ENCODE data around the gene FLNA.

GRCh38 chrX:154355094-154355775 lies 19.2 kb downstream of the FLNA start:
- TF ChIP-seq EZH2phosphoT487 (IDR thresholded peaks at IDR 0.05; ENCODE audit: insufficient read depth, low read depth), result no peak
- no peak for TF ChIP-seq EZH2 (IDR thresholded peaks at IDR 0.05; ENCODE audit: insufficient read depth, poor library complexity, severe bottlenecking)

Measured in GM23248 (cell line).